ENCODE data around the gene ATXN1.

ATXN1 gene

DNA sequence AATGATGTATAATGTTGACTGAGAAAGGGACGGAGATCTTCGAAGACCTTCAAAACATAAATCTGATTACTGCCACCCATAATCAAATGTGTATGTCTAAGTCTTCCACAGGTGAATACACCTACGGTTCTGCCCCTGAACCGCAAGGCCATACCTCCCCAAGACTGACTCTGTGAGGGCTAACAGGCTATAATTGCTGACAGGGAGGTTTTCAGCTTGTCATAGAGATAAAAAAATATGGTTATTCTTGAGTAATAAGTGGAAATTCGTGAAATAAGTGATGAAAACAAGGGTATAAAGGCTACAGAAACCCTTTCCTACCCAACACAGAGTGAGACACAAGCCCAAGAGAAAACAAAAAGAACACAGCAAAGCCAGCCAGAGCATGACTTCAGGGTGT lies 188.9 kb downstream of the ATXN1 start:
- DNase-seq (ENCODE audit: low read depth, low spot score) = no peak
- H3K36me3 ChIP-seq (ENCODE audit: control insufficient read depth, insufficient read depth, low read length) = no peaks in the 10 kb centered on the region
- no peak overlapping the region for H3K27ac ChIP-seq (ENCODE audit: low read length)
- no peaks in the 10 kb centered on the region for H3K4me1 ChIP-seq (ENCODE audit: control insufficient read depth, insufficient read depth, low read length)
- WGBS (ENCODE audit: insufficient coverage, insufficient read length) = no CpG with 5 or more reads among the region's 5 CpGs
- no peak overlapping the region for H3K4me3 ChIP-seq (ENCODE audit: low read length)
- H3K27me3 ChIP-seq (ENCODE audit: control insufficient read depth, insufficient read depth, low read length) = no peaks in the 10 kb centered on the region
- H3K9me3 ChIP-seq (ENCODE audit: control insufficient read depth, insufficient read depth, low read length) = no peaks in the 10 kb centered on the region

DNA sequence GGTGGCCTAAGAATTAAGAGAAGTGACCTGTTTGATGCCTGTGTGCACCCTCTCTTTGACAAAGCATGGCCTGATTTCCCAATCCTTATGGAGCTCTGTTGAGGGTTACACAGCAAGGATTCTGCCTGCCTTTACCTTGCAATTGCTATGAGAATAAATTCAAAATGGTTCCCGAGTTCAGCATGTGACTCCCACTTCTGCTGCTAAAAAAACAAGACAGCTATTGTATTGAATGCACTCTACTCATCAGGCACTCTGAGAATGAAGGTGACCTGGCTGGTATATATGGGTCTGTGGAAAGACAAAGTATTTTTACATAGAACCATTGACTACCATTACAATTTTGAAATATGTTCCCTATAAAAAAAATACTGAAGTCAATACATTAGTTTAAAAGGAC lies 190.3 kb downstream of the ATXN1 start:
- Histone ChIP-seq H3K27me3 (ENCODE audit: control insufficient read depth, insufficient read depth, low read length) (no peaks in the 10 kb centered on the region), H3K27ac (ENCODE audit: low read length) (no peak overlapping the region), H3K4me1 (ENCODE audit: control insufficient read depth, insufficient read depth, low read length) (no peaks in the 10 kb centered on the region), H3K9me3 (ENCODE audit: control insufficient read depth, insufficient read depth, low read length) (no peaks in the 10 kb centered on the region), H3K36me3 (ENCODE audit: control insufficient read depth, insufficient read depth, low read length) (no peaks in the 10 kb centered on the region), H3K4me3 (ENCODE audit: low read length) (no peak overlapping the region)
- no peak for DNase-seq (ENCODE audit: low read depth, low spot score)
- no CpG with 5 or more reads among the region's 1 CpG for WGBS (ENCODE audit: insufficient coverage, insufficient read length)

DNA sequence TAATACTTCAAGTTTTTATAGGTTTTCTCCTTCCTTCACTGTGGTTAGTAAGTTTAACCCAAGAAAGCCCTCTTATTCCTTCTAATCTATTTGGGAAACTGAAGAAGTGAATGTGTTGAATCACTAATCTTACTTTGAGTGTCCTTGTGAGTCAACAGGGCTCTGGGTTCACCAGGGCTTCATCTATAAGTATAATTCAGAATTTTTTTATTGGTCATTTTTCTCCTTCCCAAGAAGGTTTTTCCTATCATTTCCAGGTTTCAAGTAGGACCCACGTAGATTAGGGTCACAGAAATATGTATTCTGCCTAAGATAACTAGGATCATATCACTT lies 191.1 kb downstream of the ATXN1 start:
- WGBS (ENCODE audit: insufficient coverage, insufficient read length) = no CpG with 5 or more reads among the region's 1 CpG
- no peak for DNase-seq (ENCODE audit: low read depth, low spot score)
- Histone ChIP-seq H3K27me3 (ENCODE audit: control insufficient read depth, insufficient read depth, low read length) (no peaks in the 10 kb centered on the region), H3K36me3 (ENCODE audit: control insufficient read depth, insufficient read depth, low read length) (no peaks in the 10 kb centered on the region), H3K27ac (ENCODE audit: low read length) (no peak overlapping the region), H3K9me3 (ENCODE audit: control insufficient read depth, insufficient read depth, low read length) (no peaks in the 10 kb centered on the region), H3K4me3 (ENCODE audit: low read length) (no peak overlapping the region), H3K4me1 (ENCODE audit: control insufficient read depth, insufficient read depth, low read length) (no peaks in the 10 kb centered on the region)

DNA sequence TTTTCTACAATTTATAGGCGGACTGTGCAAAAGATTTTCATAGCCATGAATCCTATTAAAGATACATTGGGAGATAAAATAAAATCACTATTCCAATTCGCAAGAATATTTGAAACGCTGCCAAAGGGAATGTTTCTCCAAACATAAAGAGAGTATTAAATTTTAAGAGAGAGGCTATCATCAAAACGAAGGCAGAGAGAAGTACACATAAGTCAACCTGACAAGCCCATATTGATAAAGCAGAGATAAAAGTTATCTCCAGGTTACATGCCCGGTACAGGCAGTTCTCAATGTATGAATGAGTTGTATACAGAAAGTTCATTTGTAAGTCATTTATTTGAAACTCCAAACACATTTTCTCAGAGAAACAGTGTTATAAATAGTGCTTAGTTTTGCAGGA lies 193.1 kb downstream of the ATXN1 start:
- Histone ChIP-seq H3K4me3 (ENCODE audit: low read length) (no peak overlapping the region), H3K27me3 (ENCODE audit: control insufficient read depth, insufficient read depth, low read length) (no peaks in the 10 kb centered on the region), H3K9me3 (ENCODE audit: control insufficient read depth, insufficient read depth, low read length) (no peaks in the 10 kb centered on the region), H3K4me1 (ENCODE audit: control insufficient read depth, insufficient read depth, low read length) (no peaks in the 10 kb centered on the region), H3K27ac (ENCODE audit: low read length) (no peak overlapping the region), H3K36me3 (ENCODE audit: control insufficient read depth, insufficient read depth, low read length) (no peaks in the 10 kb centered on the region)
- WGBS (ENCODE audit: insufficient coverage, insufficient read length) = no CpG with 5 or more reads among the region's 5 CpGs
- no peak for DNase-seq (ENCODE audit: low read depth, low spot score)

DNA sequence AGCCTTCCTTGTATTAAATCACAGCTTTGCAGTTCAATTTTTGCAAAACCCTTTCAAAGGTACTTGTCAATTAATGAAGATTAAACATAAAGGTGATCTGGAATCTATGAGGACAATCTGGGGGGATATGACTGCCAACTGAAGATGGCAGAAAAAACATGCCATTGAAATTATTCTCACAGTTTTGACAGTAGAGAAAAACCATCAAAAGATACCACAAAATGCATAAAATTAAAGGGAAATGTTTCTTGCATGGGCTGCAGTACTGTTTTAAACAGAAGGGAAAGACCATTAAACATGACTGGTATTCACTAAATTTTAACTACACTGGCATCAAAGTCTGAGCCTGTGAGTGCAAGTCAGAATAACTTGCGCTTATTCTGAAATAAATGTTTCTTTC lies 194.2 kb downstream of the ATXN1 start:
- DNase-seq (ENCODE audit: low read depth, low spot score) = no peak
- no peaks in the 10 kb centered on the region for H3K36me3 ChIP-seq (ENCODE audit: control insufficient read depth, insufficient read depth, low read length)
- H3K9me3 ChIP-seq (ENCODE audit: control insufficient read depth, insufficient read depth, low read length) = no peaks in the 10 kb centered on the region
- no peaks in the 10 kb centered on the region for H3K27me3 ChIP-seq (ENCODE audit: control insufficient read depth, insufficient read depth, low read length)
- H3K4me3 ChIP-seq (ENCODE audit: low read length) = no peak overlapping the region
- H3K4me1 ChIP-seq (ENCODE audit: control insufficient read depth, insufficient read depth, low read length) = no peaks in the 10 kb centered on the region
- WGBS (ENCODE audit: insufficient coverage, insufficient read length) = no CpG with 5 or more reads among the region's 1 CpG
- no peak overlapping the region for H3K27ac ChIP-seq (ENCODE audit: low read length)

DNA sequence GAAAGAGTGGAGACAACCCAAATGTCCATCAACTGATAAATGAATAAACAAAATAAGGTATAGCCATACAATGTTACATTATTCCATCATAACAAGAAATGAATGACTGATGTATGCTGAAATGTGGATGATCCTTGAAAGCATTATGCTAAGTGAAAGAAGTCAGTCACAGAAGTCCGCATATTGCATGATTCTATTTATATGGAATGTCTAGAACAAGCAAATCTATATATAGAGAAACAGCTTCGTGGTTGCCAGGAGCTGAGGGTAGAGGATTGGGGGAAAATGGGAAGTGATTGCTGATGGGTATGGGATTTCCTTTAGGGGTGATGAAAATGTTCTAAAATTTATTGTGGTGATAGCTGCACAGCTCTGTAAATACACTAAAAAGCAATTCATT lies 196.8 kb downstream of the ATXN1 start:
- Histone ChIP-seq H3K9me3 (ENCODE audit: control insufficient read depth, insufficient read depth, low read length) (no peaks in the 10 kb centered on the region), H3K27ac (ENCODE audit: low read length) (no peak overlapping the region), H3K4me1 (ENCODE audit: control insufficient read depth, insufficient read depth, low read length) (no peaks in the 10 kb centered on the region; the same call in 1 of the 2 replicates), H3K4me3 (ENCODE audit: low read length) (no peak overlapping the region), H3K36me3 (ENCODE audit: control insufficient read depth, insufficient read depth, low read length) (no peaks in the 10 kb centered on the region), H3K27me3 (ENCODE audit: control insufficient read depth, insufficient read depth, low read length) (no peaks in the 10 kb centered on the region)
- no CpG with 5 or more reads among the region's 2 CpGs for WGBS (ENCODE audit: insufficient coverage, insufficient read length)
- DNase-seq (ENCODE audit: low read depth, low spot score) = no peak

DNA sequence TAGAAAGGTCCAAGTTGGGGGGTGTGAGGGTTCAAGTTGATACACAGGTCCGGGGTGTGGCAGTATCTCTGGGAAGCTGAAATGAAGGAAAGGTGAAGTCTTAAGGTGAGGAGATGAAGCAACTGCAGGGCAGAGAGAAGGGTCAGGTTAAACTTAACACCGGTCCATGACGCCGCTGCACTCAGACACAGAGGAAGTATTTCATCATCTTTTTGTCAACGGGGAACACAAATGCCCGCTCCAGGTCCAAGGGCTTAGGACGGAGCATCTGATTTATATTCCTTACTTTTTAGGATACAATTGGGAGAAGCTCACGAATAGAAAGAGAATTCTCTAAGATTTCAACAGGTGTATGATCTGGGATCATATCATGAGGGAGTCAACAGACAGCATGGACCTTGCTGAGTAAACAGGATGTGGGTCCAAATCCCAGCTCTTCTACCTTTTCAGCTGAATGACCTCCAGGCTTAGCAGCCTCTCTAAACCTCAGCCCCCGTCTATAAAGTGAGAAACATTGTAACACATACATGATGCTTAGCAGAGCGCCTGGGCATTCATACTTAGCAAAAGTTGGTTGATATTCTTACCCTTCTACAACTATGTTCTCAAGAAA lies 197.5 kb downstream of the ATXN1 start:
- no peaks in the 10 kb centered on the region for H3K27me3 ChIP-seq (ENCODE audit: control insufficient read depth, insufficient read depth, low read length)

DNA sequence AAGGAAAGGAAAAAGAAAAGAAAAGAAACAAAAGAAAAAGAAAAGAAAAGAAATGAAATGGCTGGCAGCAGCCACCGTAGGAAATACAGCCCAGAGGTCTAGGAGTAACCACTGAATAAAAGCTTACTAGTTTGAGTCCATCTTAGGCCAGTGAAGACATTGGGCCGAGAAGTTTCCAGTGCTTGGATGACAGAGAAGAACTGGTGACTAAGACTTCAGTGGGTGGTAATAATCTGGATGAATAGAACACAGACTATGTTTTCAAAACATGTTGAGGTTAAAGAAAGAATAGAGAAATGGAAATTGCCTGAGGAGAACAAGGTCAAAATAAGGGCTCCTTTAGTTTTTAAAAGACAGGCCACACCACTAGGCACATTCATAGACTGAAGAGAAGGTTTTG lies 198.8 kb downstream of the ATXN1 start:
- Histone ChIP-seq H3K36me3 (ENCODE audit: control insufficient read depth, insufficient read depth, low read length) (no peaks in the 10 kb centered on the region), H3K4me3 (ENCODE audit: low read length) (no peak overlapping the region), H3K4me1 (ENCODE audit: control insufficient read depth, insufficient read depth, low read length) (no peaks in the 10 kb centered on the region; the same call in 1 of the 2 replicates), H3K27me3 (ENCODE audit: control insufficient read depth, insufficient read depth, low read length) (no peaks in the 10 kb centered on the region), H3K9me3 (ENCODE audit: control insufficient read depth, insufficient read depth, low read length) (no peaks in the 10 kb centered on the region), H3K27ac (ENCODE audit: low read length) (no peak overlapping the region)
- no CpG with 5 or more reads among the region's 2 CpGs for WGBS (ENCODE audit: insufficient coverage, insufficient read length)
- DNase-seq (ENCODE audit: low read depth, low spot score) = no peak

More for the DNA sequence above, 197.5 kb downstream of the ATXN1 start:
- H3K4me1 ChIP-seq (ENCODE audit: control insufficient read depth, insufficient read depth, low read length) = no peaks in the 10 kb centered on the region; the same call in 1 of the 2 replicates
- no peak for DNase-seq (ENCODE audit: low read depth, low spot score)
- H3K36me3 ChIP-seq (ENCODE audit: control insufficient read depth, insufficient read depth, low read length) = no peaks in the 10 kb centered on the region
- no peak overlapping the region for H3K4me3 ChIP-seq (ENCODE audit: low read length)
- no peaks in the 10 kb centered on the region for H3K9me3 ChIP-seq (ENCODE audit: control insufficient read depth, insufficient read depth, low read length)
- no peak overlapping the region for H3K27ac ChIP-seq (ENCODE audit: low read length)
- WGBS (ENCODE audit: insufficient coverage, insufficient read length) = no CpG with 5 or more reads among the region's 10 CpGs

DNA sequence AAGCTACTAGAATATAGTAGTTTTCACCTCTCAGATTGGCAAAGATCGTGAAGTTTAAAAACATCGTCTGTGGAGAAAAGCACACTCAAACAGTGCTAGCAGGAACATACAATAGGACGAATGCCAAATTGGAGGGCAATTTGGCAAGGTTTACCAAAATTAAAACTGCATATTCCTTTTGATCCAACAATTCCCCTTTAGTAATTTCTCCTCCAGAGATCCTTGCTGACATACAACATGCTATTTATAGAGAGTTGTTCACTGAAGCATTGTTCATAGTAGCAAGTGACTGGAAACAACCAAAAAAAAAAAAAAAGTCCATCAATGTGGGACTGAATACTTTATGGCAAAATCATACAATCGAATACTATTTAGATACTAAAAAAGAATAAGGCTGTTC lies 202.2 kb downstream of the ATXN1 start:
- Histone ChIP-seq H3K27me3 (ENCODE audit: control insufficient read depth, insufficient read depth, low read length) (no peaks in the 10 kb centered on the region), H3K36me3 (ENCODE audit: control insufficient read depth, insufficient read depth, low read length) (no peaks in the 10 kb centered on the region), H3K27ac (ENCODE audit: low read length) (no peak overlapping the region), H3K4me1 (ENCODE audit: control insufficient read depth, insufficient read depth, low read length) (no peaks in the 10 kb centered on the region; the same call in 1 of the 2 replicates), H3K9me3 (ENCODE audit: control insufficient read depth, insufficient read depth, low read length) (no peaks in the 10 kb centered on the region), H3K4me3 (ENCODE audit: low read length) (no peak overlapping the region)
- no CpG with 5 or more reads among the region's 4 CpGs for WGBS (ENCODE audit: insufficient coverage, insufficient read length)
- no peak for DNase-seq (ENCODE audit: low read depth, low spot score)

DNA sequence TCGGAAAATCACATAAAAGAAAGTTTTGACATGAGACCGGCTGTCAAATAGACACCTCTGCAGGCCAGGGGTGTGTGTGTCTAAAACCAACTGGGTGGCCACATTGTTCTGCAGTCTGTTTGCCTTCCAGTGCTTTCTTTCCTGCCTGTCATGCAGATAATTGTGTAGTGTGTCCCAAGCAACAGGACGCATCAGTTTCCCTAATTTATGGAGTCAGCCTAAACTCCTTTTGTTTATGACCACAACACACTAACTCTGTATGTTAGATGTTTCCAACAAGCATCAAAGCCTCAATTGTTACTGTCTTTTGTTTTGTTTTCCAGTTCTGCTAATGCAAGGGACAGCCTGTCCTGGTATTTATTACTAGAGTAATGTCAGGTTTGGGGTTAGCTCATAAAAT lies 205.7 kb downstream of the ATXN1 start:
- no peaks in the 10 kb centered on the region for H3K27me3 ChIP-seq (ENCODE audit: control insufficient read depth, insufficient read depth, low read length)
- no CpG with 5 or more reads among the region's 3 CpGs for WGBS (ENCODE audit: insufficient coverage, insufficient read length)
- H3K36me3 ChIP-seq (ENCODE audit: control insufficient read depth, insufficient read depth, low read length) = no peaks in the 10 kb centered on the region
- no peak overlapping the region for H3K4me3 ChIP-seq (ENCODE audit: low read length)
- no peak overlapping the region for H3K27ac ChIP-seq (ENCODE audit: low read length)
- H3K9me3 ChIP-seq (ENCODE audit: control insufficient read depth, insufficient read depth, low read length) = no peaks in the 10 kb centered on the region
- DNase-seq (ENCODE audit: low read depth, low spot score) = no peak
- no peaks in the 10 kb centered on the region; the same call in 1 of the 2 replicates for H3K4me1 ChIP-seq (ENCODE audit: control insufficient read depth, insufficient read depth, low read length)

DNA sequence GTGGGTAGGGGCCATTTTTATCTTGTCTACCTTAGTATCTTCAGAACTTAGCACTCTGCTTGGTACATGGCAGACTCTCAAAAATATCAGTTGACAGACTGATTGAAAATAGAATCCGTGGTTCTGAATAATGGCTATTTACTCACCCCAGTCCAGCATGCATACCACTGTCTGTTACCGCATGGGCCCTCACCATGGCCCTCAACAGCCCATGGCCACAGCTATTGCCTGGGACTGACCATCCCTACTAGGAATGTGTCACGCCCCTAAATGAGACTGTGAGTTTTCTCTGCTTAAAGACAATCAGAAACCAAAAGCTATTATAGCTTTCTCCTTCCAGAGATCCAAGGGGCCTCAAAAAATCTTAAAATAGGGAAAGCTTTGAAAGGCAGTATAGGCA lies 207.7 kb downstream of the ATXN1 start:
- H3K36me3 ChIP-seq (ENCODE audit: control insufficient read depth, insufficient read depth, low read length) = no peaks in the 10 kb centered on the region
- H3K4me1 ChIP-seq (ENCODE audit: control insufficient read depth, insufficient read depth, low read length) = no peaks in the 10 kb centered on the region
- H3K27me3 ChIP-seq (ENCODE audit: control insufficient read depth, insufficient read depth, low read length) = no peaks in the 10 kb centered on the region
- no peak for DNase-seq (ENCODE audit: low read depth, low spot score)
- no peaks in the 10 kb centered on the region for H3K9me3 ChIP-seq (ENCODE audit: control insufficient read depth, insufficient read depth, low read length)
- H3K27ac ChIP-seq (ENCODE audit: low read length) = no peak overlapping the region
- no peak overlapping the region for H3K4me3 ChIP-seq (ENCODE audit: low read length)
- no CpG with 5 or more reads among the region's 3 CpGs for WGBS (ENCODE audit: insufficient coverage, insufficient read length)
